Progenitor cell of endocrine pancreas (in vitro differentiated cells): Measurements from ENCODE around the gene FNDC5. TPM values are rescaled to one million over a fixed set of nuclear protein-coding genes. Genes with fewer than 3 reads are reported as not detected.

ENCODE experiments used
- DNase-seq: peaks from one replicate; pipeline ENCODE4 v3.0.0; 2021; ENCODE audit warnings: low spot score; ENCODE audit not compliant: unreplicated experiment
- H3K27ac Mint-ChIP-seq: 2 replicates; pipeline ENCODE4 v1.8.0; 2021; ENCODE audit warnings: mild to moderate bottlenecking, moderate library complexity, mixed read lengths
- H3K27me3 Mint-ChIP-seq: 2 replicates; pipeline ENCODE4 v1.8.0; 2021; ENCODE audit warnings: mixed read lengths
- H3K36me3 Mint-ChIP-seq: 2 replicates; pipeline ENCODE4 v1.8.0; 2022; ENCODE audit warnings: mixed read lengths; ENCODE audit not compliant: insufficient read depth
- H3K4me1 Mint-ChIP-seq: 2 replicates; pipeline ENCODE4 v1.8.0; 2021; ENCODE audit warnings: low read depth, mixed read lengths
- H3K4me3 Mint-ChIP-seq: 2 replicates; pipeline ENCODE4 v1.8.0; 2021; ENCODE audit warnings: low read depth, mild to moderate bottlenecking, moderate library complexity, mixed read lengths
- H3K9me3 Mint-ChIP-seq: 2 replicates; pipeline ENCODE4 v1.8.0; 2021; ENCODE audit warnings: low read depth, mixed read lengths
- total RNA-seq: library from RNA; stranded (reverse); gene quantifications from 2 replicates; pipeline ENCODE4 v1.2.1, GENCODE V29; 2021
- TF ChIP-seq, protein P1 (sequence below): fragments of 200-600 bp; sonication (generic); IDR thresholded peaks from one replicate; pipeline ENCODE4 v1.5.0; 2021; ENCODE audit warnings: antibody characterized with exemption, mild to moderate bottlenecking; ENCODE audit not compliant: unreplicated experiment

Gene FNDC5
- total RNA-seq, 1 donor from 2014 or later, result 6.3 TPM

DNA sequence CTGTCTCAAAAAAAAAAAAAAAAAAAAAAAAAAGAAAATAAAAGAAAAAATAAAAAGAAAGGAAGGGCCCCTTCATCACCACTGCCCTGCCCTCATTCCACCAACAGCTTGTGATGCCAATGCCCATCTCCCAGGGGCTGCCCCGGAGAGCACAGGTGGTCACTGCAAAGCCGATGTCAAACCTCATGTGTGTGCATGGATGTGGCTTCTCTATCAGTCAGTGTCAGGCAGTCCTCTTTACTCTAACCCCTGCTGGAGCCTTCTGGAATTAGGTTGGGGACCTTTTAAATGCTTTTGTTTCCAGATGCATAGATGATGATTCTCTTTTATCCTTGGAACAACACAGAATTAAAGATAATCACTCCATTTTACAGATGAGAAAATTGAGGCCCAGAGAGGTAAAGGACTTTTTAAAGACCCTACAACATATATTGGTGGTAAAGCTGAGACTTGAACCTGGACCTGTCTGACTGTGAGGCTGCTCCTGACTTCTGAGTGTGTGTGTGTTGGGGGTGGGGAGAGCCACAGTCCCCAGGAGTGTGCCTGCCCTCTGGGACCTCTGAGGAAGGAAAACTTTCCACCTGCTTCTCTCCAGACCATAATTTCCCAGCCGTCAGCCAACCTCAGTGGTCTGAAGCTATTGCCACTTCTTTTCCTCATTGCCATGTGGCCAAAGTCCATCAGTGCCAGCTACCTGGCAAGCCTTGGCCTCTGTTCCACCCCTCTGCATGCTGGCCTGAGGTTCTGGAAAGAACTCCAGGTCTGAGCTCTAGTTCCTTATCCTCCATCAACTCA lies 33.5 kb upstream of the FNDC5 start:
- DNase-seq, result no peak
- Mint-ChIP-seq H3K36me3 (no peaks in the 10 kb centered on the region), H3K4me1 (no peaks in the 10 kb centered on the region), H3K27me3 (peaks cover 28% of the 10 kb centered on the region), H3K9me3 (no peaks in the 10 kb centered on the region), H3K4me3 (no peak overlapping the region), H3K27ac (no peak overlapping the region)
- TF ChIP-seq, protein P1, sequence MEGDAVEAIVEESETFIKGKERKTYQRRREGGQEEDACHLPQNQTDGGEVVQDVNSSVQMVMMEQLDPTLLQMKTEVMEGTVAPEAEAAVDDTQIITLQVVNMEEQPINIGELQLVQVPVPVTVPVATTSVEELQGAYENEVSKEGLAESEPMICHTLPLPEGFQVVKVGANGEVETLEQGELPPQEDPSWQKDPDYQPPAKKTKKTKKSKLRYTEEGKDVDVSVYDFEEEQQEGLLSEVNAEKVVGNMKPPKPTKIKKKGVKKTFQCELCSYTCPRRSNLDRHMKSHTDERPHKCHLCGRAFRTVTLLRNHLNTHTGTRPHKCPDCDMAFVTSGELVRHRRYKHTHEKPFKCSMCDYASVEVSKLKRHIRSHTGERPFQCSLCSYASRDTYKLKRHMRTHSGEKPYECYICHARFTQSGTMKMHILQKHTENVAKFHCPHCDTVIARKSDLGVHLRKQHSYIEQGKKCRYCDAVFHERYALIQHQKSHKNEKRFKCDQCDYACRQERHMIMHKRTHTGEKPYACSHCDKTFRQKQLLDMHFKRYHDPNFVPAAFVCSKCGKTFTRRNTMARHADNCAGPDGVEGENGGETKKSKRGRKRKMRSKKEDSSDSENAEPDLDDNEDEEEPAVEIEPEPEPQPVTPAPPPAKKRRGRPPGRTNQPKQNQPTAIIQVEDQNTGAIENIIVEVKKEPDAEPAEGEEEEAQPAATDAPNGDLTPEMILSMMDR, result no peak

DNA sequence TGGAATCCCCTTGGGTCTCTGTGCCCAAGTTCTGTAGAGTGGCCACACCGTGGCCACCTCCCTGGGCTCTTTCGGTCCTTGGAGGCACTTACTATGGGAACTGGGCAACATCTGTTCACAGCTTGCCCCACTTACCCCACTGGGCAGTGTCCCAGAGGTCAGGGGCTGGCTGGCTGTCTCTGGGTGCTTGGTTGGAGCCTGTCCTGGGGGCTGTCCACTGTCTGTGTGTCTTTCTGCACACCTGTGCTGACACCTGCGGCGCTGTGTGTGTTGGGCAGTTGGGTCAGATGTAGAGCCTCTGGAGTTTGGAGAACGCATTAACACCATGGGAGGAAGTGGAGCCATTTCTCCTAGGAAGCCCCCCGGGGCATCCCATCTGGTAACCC lies 31.8 kb upstream of the FNDC5 start:
- H3K4me3 Mint-ChIP-seq, result peak overlapping the region; percentile 65
- H3K4me1 Mint-ChIP-seq, result no peaks in the 10 kb centered on the region
- peaks cover 38% of the 10 kb centered on the region for H3K27me3 Mint-ChIP-seq
- no peaks in the 10 kb centered on the region for H3K36me3 Mint-ChIP-seq
- H3K9me3 Mint-ChIP-seq, result no peaks in the 10 kb centered on the region
- TF ChIP-seq, protein P1, result no peak
- H3K27ac Mint-ChIP-seq, result no peak overlapping the region
- no peak for DNase-seq

GRCh38 chr1:32901823-32902534 lies 31.3 kb upstream of the FNDC5 start:
- H3K27me3 Mint-ChIP-seq, result peaks cover 42% of the 10 kb centered on the region
- H3K27ac Mint-ChIP-seq, result peak overlapping the region; percentile 64
- no peak for DNase-seq
- no peaks in the 10 kb centered on the region for H3K9me3 Mint-ChIP-seq
- TF ChIP-seq, protein P1, result no peak
- H3K4me1 Mint-ChIP-seq, result no peaks in the 10 kb centered on the region
- peak overlapping the region; percentile 78 for H3K4me3 Mint-ChIP-seq
- H3K36me3 Mint-ChIP-seq, result no peaks in the 10 kb centered on the region

- Mint-ChIP-seq H3K4me1 (no peaks in the 10 kb centered on the region), H3K27ac (peak within 1 kb of the TSS; percentile 64), H3K9me3 (no peaks in the 10 kb centered on the region), H3K36me3 (no peaks in the 10 kb centered on the region), H3K27me3 (peaks cover 47% of the 10 kb centered on the region), H3K4me3 (peak within 1 kb of the TSS; percentile 78)
- peak; percentile 50 for DNase-seq
- TF ChIP-seq, protein P1, result no peak
Measured at GRCh38 chr1:32900956-32901822, 30.5 kb upstream of the FNDC5 start, which contains the start of gene TMEM54. TSS of gene TMEM54 (minus strand) at chr1:32901389. CDS start at chr1:32901238, 151 bp downstream.

DNA sequence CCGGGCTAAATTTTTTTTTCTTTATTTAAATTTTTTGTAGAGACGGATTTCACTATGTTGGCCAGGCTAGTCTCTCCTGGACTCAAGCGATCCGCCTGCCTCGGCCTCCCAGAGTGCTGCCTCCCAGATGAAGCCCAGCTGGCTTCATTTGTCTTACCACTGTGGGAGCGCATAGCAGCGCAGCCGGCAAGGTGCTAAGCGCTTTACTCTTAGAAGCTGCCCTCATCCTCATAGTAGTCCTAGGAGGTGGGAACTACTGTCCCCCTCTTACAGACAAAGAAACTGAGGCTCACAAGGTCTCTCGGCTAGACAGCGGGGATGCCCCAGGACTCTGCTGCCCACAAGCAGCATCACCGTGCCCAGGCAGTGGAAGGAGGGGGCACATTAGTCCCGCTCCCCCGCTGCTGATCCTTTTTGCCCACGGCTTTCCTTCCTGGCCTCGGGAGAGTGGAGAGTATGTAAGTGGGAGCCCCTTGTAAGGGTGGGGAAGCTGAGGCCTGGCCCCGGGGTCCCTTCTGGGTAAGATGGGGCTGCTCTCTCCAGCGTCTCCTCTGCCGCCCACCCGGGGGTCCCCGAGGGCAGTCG lies 29.8 kb upstream of the FNDC5 start:
- H3K4me1 Mint-ChIP-seq, result no peaks in the 10 kb centered on the region
- DNase-seq, result no peak
- H3K4me3 Mint-ChIP-seq, result peak overlapping the region; percentile 71
- no peak overlapping the region for H3K27ac Mint-ChIP-seq
- no peaks in the 10 kb centered on the region for H3K9me3 Mint-ChIP-seq
- TF ChIP-seq, protein P1, result no peak
- H3K27me3 Mint-ChIP-seq, result peaks cover 50% of the 10 kb centered on the region
- no peaks in the 10 kb centered on the region for H3K36me3 Mint-ChIP-seq
